ENCODE data around the gene BAZ2B.

- TF ChIP-seq CTCF (IDR thresholded peaks at IDR 0.05 in 8 of 11, conservative IDR thresholded peaks at IDR 0.05 in 3 of 11): no peak
- TF ChIP-seq POLR2A (IDR thresholded peaks at IDR 0.05): no peak
Observed at GRCh38 chr2:159411460-159411859, 204.9 kb downstream of the BAZ2B start.
